Peyer's patch (tissue), 4 donors: ENCODE data around the gene TRPM3. TPM values are rescaled to one million over a fixed set of nuclear protein-coding genes. Genes with fewer than 3 reads are reported as not detected.

Experiments
- DNase-seq, 3 donors: peaks; one replicate each; pipeline ENCODE4 v3.0.0-alpha.2; 2017 to 2019
- H3K27ac ChIP-seq, 4 donors: fragments of 200-600 bp; sonication (generic); one replicate each; pipeline ENCODE4 v1.5.1; 2016 to 2019
- H3K27me3 ChIP-seq, 2 donors: fragments of 200-600 bp; sonication (generic); one replicate each; pipeline ENCODE4 v1.5.1; 2019
- H3K36me3 ChIP-seq, 3 donors: fragments of 200-600 bp; sonication (generic); one replicate each; pipeline ENCODE4 v1.5.1; 2016 to 2019
- H3K4me1 ChIP-seq, 4 donors: fragments of 200-600 bp; sonication (generic); one replicate each; pipeline ENCODE4 v1.5.1; 2016 to 2019
- H3K4me3 ChIP-seq, 4 donors: fragments of 200-600 bp; sonication (generic); 1 replicate in 3 of 4; 2 replicates in 1 of 4; pipeline ENCODE4 v1.5.1; 2016 to 2019; ENCODE audit warnings: mild to moderate bottlenecking in 1 of 4
- H3K9me3 ChIP-seq, 4 donors: fragments of 200-600 bp; sonication (generic); one replicate each; pipeline ENCODE4 v1.5.1; 2016 to 2019; ENCODE audit warnings: mild to moderate bottlenecking in 1 of 4
- CTCF ChIP-seq, 6 experiments: fragments of 450-650 bp in 4 of 6; fragments of 200-600 bp in 2 of 6; sonication (generic) in 1 of 6; IDR thresholded peaks; one replicate each; pipeline ENCODE4 v1.5.1; 2017 to 2019; ENCODE audit warnings: antibody characterized with exemption in 6 of 6, mild to moderate bottlenecking in 3 of 6, moderate library complexity in 1 of 6
- POLR2A ChIP-seq, 2 donors: fragments of 450-650 bp; IDR thresholded peaks; one replicate each; pipeline ENCODE4 v1.5.1; 2017; ENCODE audit warnings: antibody characterized with exemption in 2 of 2, mild to moderate bottlenecking in 2 of 2, moderate library complexity in 2 of 2
- total RNA-seq, 4 donors: library from RNA; depleted of rRNA; stranded (reverse); fragments of >200 nt; gene quantifications; one replicate each; pipeline ENCODE4 v1.1.0, GENCODE V29; 2016

TRPM3 gene
- total RNA-seq, 4 donors from 2014 or later: 0.28 to 0.80 TPM; not detected in 2

GRCh38 chr9:70556771-70557170 is 564.6 kb downstream of the TRPM3 start:
- Histone ChIP-seq H3K4me3 (no peak overlapping the region), H3K27ac (no peak overlapping the region), H3K36me3 (no peaks in the 10 kb centered on the region), H3K4me1 (no peaks in the 10 kb centered on the region), H3K27me3 (no peaks in the 10 kb centered on the region), H3K9me3 (no peaks in the 10 kb centered on the region)
- no peak for DNase-seq
- TF ChIP-seq POLR2A (IDR thresholded peaks at IDR 0.05): no peak
- TF ChIP-seq CTCF (IDR thresholded peaks at IDR 0.05): no peak

- DNase-seq: no peak
Measured at GRCh38 chr9:70554881-70555280, 566.5 kb downstream of the TRPM3 start.

GRCh38 chr9:70553707-70554673 is 567.4 kb downstream of the TRPM3 start:
- no peak overlapping the region for H3K4me3 ChIP-seq
- no peaks in the 10 kb centered on the region for H3K4me1 ChIP-seq
- no peak for TF ChIP-seq POLR2A (IDR thresholded peaks at IDR 0.05)
- TF ChIP-seq CTCF (IDR thresholded peaks at IDR 0.05): no peak
- H3K9me3 ChIP-seq: no peaks in the 10 kb centered on the region
- DNase-seq: no peak
- H3K36me3 ChIP-seq: no peaks in the 10 kb centered on the region
- no peak overlapping the region for H3K27ac ChIP-seq
- no peaks in the 10 kb centered on the region for H3K27me3 ChIP-seq

More at GRCh38 chr9:70554881-70555280, 566.5 kb downstream of the TRPM3 start:
- Histone ChIP-seq H3K9me3 (no peaks in the 10 kb centered on the region), H3K4me1 (no peaks in the 10 kb centered on the region), H3K36me3 (no peaks in the 10 kb centered on the region), H3K27ac (no peak overlapping the region), H3K4me3 (no peak overlapping the region), H3K27me3 (no peaks in the 10 kb centered on the region)
- TF ChIP-seq POLR2A (IDR thresholded peaks at IDR 0.05) (no peak), CTCF (IDR thresholded peaks at IDR 0.05) (no peak)

- H3K9me3 ChIP-seq: no peaks in the 10 kb centered on the region
- no peak overlapping the region for H3K4me3 ChIP-seq
- TF ChIP-seq CTCF (IDR thresholded peaks at IDR 0.05) (no peak), POLR2A (IDR thresholded peaks at IDR 0.05) (no peak)
- H3K27ac ChIP-seq: no peak overlapping the region
- no peaks in the 10 kb centered on the region for H3K4me1 ChIP-seq
- H3K27me3 ChIP-seq: no peaks in the 10 kb centered on the region
- no peaks in the 10 kb centered on the region for H3K36me3 ChIP-seq
- no peak for DNase-seq
Measured at GRCh38 chr9:70552561-70552960, 568.9 kb downstream of the TRPM3 start.

- Histone ChIP-seq H3K4me3 (no peak overlapping the region), H3K4me1 (no peaks in the 10 kb centered on the region), H3K27ac (no peak overlapping the region), H3K9me3 (no peaks in the 10 kb centered on the region), H3K36me3 (no peaks in the 10 kb centered on the region), H3K27me3 (no peaks in the 10 kb centered on the region)
- no peak for DNase-seq
- TF ChIP-seq CTCF (IDR thresholded peaks at IDR 0.05) (no peak), POLR2A (IDR thresholded peaks at IDR 0.05) (no peak)
Measured at GRCh38 chr9:70551801-70552200, 569.6 kb downstream of the TRPM3 start.
